GM21528 (cell line): Measurements from ENCODE around the gene CFAP58.
"Not testable (repeated sequence)": the region's sequence is repeated elsewhere in the genome, so short reads cannot be mapped to it uniquely, and the experiment has no call there.

Source experiments
- ATAC-seq: cut with Tn5 transposase; IDR thresholded peaks from one replicate; pipeline ENCODE4 v1.9.1; 2021; ENCODE audit warnings: mild to moderate bottlenecking, moderate library complexity; ENCODE audit not compliant: unreplicated experiment, low FRiP score

Gene CFAP58

GRCh38 chr10:104427989-104428388, 74.4 kb downstream of the CFAP58 start:
- no peak for ATAC-seq

DNA sequence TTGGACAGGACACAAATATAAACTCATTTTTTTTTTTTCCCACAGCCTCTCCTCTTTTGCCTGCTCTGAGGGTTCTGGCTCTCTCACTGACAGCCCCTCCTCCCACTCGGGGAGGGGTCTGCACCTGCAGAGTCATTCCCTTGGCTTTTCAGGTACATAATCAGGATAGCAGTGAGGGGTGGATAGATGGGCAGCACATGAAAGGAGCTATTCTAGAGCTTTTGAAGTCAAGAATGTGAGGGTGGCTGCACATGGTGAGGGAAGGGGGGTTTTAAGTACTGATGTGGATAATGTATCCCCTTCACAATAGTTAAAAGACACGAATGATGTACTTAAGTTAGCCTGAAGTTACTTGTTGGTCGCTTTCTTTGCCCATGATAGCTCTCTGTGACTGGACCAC, 76.2 kb downstream of the CFAP58 start:
- ATAC-seq, result no peak

DNA sequence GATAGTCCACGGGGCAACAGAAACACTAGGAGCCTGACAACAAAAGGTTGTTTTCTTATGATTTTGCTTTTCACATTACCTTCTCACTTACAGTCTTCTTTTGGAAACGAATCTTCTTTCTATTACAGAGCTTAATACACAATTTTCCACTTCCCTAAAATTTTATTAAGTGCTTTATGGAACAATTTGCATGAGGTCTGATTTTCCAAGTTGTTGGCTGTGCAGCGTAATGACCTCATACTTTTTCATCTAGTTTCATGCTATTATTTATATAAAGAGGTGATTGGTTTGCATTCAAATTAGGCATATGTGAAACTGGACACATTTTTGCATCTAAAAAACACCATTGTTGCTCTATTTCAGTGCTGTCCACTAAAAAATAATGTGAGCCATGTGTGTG, 76.7 kb downstream of the CFAP58 start:
- ATAC-seq, result no peak

- ATAC-seq, result no peak
Measured at GRCh38 chr10:104433669-104434068, 80.0 kb downstream of the CFAP58 start.

- no peak for ATAC-seq
Measured at GRCh38 chr10:104434601-104435000, 81.0 kb downstream of the CFAP58 start.

DNA sequence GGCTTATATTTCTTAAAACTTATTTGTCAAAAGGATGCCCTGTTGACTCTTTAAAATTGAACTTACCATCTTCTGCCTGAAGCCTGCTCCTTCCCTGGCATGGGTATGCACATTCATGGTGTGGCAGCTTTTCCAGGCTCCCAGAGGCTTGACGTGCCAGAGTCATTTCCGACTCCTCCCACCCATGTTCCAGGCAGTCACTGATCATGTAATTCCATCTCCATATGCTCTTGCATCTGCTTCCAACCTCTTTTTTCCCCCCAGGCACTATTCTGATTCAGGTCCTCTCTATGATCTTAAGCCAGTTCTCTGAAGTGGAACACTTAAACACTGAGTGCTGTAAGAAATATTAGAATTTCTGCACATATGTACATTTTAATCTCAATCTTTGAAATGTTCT, 82.2 kb downstream of the CFAP58 start:
- ATAC-seq, result no peak

- no peak for ATAC-seq
Measured at GRCh38 chr10:104437226-104437625, 83.6 kb downstream of the CFAP58 start.

DNA sequence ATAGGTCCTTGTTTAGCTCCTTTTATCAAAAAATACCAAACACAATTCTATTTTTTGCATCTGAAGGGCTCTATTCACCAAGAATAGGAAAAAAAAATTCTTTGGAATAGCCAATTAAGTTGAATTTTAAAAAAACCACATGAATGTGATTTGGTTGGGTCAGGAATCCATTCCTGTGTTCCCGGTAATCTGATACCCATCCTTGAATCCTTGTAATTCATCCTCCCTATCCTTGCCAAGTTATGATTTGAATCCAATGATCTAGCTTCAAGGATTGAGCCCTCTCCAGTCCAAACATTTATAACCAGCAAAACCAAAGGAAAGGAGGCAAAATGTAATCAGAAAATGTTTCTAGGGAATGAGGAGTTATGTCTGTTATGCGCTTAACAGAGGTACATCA, 86.6 kb downstream of the CFAP58 start:
- ATAC-seq, result no peak

- no peak for ATAC-seq
Measured at GRCh38 chr10:104441329-104442000, 87.8 kb downstream of the CFAP58 start.

GRCh38 chr10:104445359-104445758, 91.7 kb downstream of the CFAP58 start:
- ATAC-seq, result no peak

GRCh38 chr10:104446151-104446550, 92.5 kb downstream of the CFAP58 start:
- ATAC-seq, result no peak

- ATAC-seq, result no peak
Measured at GRCh38 chr10:104447331-104447730, 93.7 kb downstream of the CFAP58 start.

GRCh38 chr10:104447906-104448305, 94.3 kb downstream of the CFAP58 start:
- no peak for ATAC-seq

- ATAC-seq, result no peak
Measured at GRCh38 chr10:104449391-104449790, 95.8 kb downstream of the CFAP58 start.

- ATAC-seq, result no peak
Measured at GRCh38 chr10:104450490-104450889, 96.9 kb downstream of the CFAP58 start.

DNA sequence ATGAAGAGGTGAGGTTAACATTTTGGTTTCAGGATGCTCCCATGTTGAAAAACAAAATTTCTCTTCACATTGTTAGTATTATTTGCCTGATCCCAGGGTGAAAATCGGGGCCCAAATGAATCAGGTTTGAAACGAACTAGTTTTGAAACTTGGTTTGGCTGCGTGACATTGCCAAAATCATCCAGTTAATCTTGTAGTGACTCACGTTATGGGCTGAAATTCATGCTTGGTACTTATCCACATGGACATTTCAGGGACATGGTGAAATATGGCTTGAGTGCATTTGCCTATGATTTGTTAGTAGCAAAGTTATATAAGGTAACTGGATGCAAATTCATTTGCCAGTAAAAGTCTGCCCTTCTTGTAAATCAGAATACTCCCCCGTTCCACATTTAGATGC, 97.3 kb downstream of the CFAP58 start:
- no peak for ATAC-seq

DNA sequence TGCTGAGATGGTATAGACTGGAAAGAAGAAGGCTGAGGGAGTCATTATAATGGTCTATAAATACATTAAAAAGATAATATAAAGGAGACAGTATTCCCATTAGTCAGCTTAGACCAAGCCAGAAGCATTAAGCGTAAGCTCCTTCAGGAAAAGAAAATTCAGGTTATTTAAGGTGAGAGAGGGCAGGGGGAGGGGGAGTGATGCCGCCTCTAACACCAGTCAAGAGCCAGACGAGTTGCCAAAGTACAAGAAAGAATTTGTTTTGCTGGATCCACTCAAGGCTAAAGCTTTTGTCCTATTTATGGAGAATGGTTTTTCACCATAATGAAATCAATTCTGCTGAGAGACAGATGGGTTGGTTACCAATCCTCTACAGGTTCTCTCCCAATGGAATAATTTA, 99.3 kb downstream of the CFAP58 start:
- ATAC-seq, result no peak

DNA sequence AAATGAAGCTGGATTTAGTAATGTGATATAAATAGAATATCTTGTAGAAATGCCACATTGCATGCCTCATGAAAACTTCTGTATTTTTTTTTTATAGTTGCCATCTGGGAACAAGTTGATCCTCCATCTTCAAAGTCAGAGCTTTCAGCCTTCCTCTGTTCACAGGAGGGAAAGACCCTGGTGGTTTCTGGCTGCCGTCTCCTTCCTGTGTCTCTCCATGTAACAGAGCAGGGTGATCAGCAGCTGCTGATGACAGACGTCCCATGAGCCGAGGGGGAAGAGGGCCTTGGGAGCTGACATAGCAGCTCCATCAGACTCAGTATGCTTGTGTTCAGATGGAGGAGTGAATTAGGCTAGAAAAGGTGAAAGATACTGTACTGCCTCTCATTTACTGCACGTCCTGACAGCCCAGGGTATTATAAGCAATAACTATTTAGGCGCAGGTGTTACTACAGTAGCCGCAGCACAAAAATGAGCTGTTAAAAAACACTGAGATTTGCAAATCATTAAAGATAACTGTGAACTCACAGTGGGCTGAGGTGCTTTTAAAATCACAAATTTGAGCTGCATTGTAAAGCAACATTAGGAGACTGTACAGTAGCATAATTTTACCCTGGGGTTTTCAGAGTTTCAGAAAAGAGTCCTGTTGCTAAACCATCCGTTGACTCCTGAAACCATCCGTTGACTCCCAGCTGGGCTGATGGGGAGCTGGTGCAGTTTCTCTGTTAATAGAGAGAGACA, 103.3 kb downstream of the CFAP58 start:
- no peak for ATAC-seq

DNA sequence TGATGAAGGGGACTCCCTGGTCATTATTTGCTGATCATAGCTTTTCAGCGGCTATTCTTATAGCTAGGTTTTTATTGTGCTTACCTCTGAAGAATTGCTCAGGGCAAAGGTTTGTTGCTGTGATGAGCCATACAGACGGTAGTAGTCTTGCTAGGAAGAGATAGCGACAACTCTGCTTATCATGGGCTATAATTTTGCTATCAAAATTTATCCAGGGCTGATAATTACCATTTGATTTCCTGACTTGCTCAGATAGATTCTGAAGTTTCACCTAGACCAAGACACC, 103.9 kb downstream of the CFAP58 start:
- no peak for ATAC-seq

DNA sequence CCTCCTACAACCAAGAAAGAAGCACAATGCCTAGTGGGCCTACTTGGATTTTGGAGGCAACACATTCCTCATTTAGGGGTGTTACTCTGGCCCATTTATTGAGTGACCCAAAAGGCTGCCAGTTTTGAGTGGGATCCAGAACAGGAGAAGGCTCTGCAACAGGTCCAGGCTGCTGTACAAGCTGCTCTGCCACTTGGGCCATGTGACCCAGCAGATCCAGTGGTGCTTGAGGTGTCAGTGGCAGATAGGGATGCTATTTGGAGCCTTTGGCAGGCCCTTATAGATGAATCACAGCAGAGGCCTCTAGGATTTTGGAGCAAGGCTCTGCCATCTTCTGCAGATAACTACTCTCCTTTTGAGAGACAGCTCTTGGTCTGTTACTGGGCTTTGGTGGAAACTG, 111.9 kb downstream of the CFAP58 start:
- ATAC-seq, result not testable (repeated sequence)

- not testable (repeated sequence) for ATAC-seq
Measured at GRCh38 chr10:104468818-104469217, 115.2 kb downstream of the CFAP58 start.

DNA sequence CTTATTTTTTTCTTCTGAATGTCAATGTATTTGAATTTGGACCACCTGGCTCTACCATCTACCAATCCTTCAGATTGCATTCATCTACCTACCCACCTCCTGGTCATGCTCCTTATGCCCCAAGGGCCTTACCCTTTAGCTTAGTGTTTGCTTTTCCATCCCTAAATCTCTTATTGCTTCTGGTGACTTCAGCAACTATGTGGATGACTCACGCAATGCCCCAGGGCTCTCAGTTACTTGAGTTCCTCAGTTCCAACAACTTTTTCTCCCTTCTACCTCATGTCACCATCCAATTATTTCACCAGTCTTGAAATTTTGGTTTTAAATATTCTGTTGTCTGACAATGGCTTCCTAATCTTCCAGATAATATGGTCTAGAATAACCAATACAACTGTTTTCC, 118.9 kb downstream of the CFAP58 start:
- no peak for ATAC-seq
